Activated T-cell treated with anti-CD3 and anti-CD28 coated beads, Interleukin-2, amount 50 U/mL, for 72 hours (primary cell): ENCODE data around the gene SHC4. TPM values are rescaled to one million over a fixed set of nuclear protein-coding genes. Genes with fewer than 3 reads are reported as not detected.
A peak's percentile ranks its signal among the peaks of the same experiment; 100 is the strongest.
"Not testable (repeated sequence)": the region's sequence is repeated elsewhere in the genome, so short reads cannot be mapped to it uniquely, and the experiment has no call there.

Experiments
- ATAC-seq, 2 donors: fragments of 150-1000 bp; cut with Tn5 transposase; replicated peaks in 1 of 2; 2 replicates each; pipeline ENCODE4 v1.10.0; 2021; ENCODE audit warnings: moderate library complexity in 2 of 2, mild to moderate bottlenecking in 1 of 2
- DNase-seq, 2 donors: peaks; one replicate each; pipeline ENCODE4 v3.0.0; 2021 to 2022; ENCODE audit warnings: mixed read lengths in 1 of 2
- H3K27ac Mint-ChIP-seq: one replicate; pipeline ENCODE4 v1.8.0; 2022; ENCODE audit warnings: mild to moderate bottlenecking, moderate library complexity, mixed read lengths
- H3K27me3 Mint-ChIP-seq: one replicate; pipeline ENCODE4 v1.8.0; 2022; ENCODE audit warnings: low read depth, mixed read lengths
- H3K36me3 Mint-ChIP-seq, 2 donors: one replicate each; pipeline ENCODE4 v1.8.0; 2022; ENCODE audit warnings: mixed read lengths in 2 of 2, mild to moderate bottlenecking in 1 of 2; ENCODE audit not compliant: insufficient read depth in 2 of 2
- H3K4me1 Mint-ChIP-seq: one replicate; pipeline ENCODE4 v1.8.0; 2022; ENCODE audit warnings: low read depth, mixed read lengths
- H3K4me3 Mint-ChIP-seq, 2 donors: one replicate each; pipeline ENCODE4 v1.8.0; 2022; ENCODE audit warnings: mild to moderate bottlenecking in 2 of 2, mixed read lengths in 2 of 2, moderate library complexity in 2 of 2
- H3K9me3 Mint-ChIP-seq, 2 donors: one replicate each; pipeline ENCODE4 v1.8.0; 2022; ENCODE audit warnings: mixed read lengths in 2 of 2
- total RNA-seq, 2 donors: library from RNA; stranded (reverse); gene quantifications; one replicate each; pipeline ENCODE4 v1.2.3, GENCODE V29; 2022

SHC4 gene
- total RNA-seq, 2 donors from 2014 or later, result 1.2 to 2.1 TPM

DNA sequence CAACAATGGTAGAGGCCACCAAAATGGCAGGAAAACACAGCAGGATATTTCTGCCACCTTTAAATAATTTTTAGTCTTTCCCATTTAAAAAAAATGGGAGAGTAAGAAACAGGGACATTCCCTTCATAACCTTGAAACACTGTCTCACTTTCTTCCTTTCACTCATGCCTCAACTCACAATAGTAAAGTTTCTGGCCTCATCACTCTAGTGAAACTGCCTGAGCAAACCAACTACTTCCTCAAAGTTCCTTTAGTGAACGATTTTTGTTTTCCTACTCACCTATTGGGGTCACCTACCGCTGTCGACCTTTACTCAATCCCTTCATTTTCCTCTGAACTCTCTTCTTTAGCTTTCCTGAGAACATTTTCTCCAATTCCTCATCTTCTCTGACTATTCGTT is 33.0 kb downstream of the SHC4 start:
- H3K4me1 Mint-ChIP-seq, result peaks cover 58% of the 10 kb centered on the region
- peaks cover 29% of the 10 kb centered on the region for H3K27me3 Mint-ChIP-seq
- H3K36me3 Mint-ChIP-seq, result peaks cover 0 to 5% of the 10 kb centered on the region in 2 donors
- no peak for DNase-seq
- ATAC-seq, result no peak
- H3K4me3 Mint-ChIP-seq, result peak overlapping the region; percentile 0 to 4
- H3K9me3 Mint-ChIP-seq, result peaks cover 1 to 6% of the 10 kb centered on the region in 2 donors
- H3K27ac Mint-ChIP-seq, result no peak overlapping the region

DNA sequence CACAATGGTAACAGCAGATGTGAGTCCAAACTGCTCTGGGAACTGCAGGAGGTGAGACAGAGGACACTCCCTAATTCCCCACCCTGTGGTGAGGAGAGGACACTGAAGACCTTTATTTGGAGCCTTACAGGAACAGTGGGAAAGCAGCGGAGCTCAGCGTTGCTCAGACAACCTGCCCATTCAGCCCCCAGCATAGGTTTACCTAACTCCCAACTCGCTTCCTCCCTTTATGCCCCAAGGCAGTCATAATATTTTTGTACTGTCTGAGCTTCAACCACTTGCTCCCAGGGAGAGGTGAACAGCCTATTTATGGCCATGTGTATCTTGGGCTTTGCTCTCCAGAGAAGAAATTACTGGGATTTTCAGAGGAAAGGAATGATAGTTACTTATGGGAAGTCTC is 34.1 kb downstream of the SHC4 start:
- peak overlapping the region in 1 of 2 donors; percentile 58 for H3K4me3 Mint-ChIP-seq
- H3K27ac Mint-ChIP-seq, result no peak overlapping the region
- peaks cover 68% of the 10 kb centered on the region for H3K4me1 Mint-ChIP-seq
- H3K36me3 Mint-ChIP-seq, result peaks cover 0 to 7% of the 10 kb centered on the region in 2 donors
- peaks cover 4 to 8% of the 10 kb centered on the region in 2 donors for H3K9me3 Mint-ChIP-seq
- no peak for DNase-seq
- H3K27me3 Mint-ChIP-seq, result peaks cover 21% of the 10 kb centered on the region
- ATAC-seq, result no peak

DNA sequence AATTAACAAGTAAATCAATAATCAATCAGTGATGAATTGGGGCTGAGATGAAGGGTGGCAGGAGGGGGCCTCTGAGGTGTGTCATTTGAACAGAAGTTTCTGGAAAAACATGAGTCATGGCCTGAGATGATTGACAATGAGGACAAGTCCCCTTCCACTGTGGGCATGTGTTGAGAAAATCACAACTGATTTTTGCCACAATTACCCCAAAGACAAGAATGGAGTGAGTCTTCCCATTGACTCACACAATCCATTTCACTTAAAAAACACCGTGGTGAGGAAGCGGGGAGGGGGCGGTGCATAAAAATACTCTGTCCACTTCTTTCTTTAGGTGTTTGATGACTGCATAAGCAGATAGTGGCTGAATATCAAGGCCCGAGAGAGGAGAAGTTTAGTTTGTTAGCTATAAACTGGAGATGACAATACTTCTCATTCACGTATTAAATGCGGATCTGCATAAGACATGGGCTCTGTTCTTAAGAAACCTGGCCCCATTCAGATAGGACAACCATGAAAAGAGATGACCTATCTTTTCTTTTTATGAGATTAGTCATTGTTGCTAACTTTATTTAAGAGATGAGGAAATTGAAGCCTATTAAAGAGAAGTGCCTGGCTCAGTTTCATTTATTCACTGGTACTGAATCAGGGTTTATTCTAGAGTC is 34.7 kb downstream of the SHC4 start:
- peak; percentile 75 to 81 for ATAC-seq
- Mint-ChIP-seq H3K9me3 (peaks cover 4 to 8% of the 10 kb centered on the region in 2 donors), H3K27me3 (peaks cover 25% of the 10 kb centered on the region), H3K36me3 (peaks cover 0 to 7% of the 10 kb centered on the region in 2 donors), H3K4me3 (peak overlapping the region; percentile 58 to 61), H3K27ac (peak overlapping the region; percentile 36), H3K4me1 (peaks cover 75% of the 10 kb centered on the region)
- DNase-seq, result peak; percentile 53 to 76

DNA sequence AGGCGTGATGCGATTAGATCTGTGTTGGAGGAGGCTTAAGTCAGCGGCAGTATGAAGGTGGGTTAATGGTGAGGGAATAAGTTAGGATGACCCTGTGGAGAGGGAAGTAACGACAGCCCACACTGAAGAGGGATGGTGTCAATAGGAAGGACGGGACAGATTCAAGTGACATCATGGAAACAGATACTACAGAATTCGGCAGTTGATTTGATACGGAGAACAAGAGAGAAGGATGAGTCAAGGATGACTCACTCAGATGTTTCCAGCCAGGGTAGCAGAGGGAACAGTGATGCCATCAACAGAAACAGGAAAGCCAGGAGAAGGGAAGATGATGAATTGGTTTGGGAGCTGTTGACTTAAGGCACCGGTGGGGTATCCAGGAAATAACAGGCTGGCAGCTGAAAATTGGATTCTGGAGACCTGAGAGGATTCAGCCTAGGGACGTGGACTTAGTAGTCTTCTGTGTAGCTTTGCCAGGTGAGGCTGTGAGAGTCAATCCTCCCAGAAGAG is 38.0 kb downstream of the SHC4 start:
- Mint-ChIP-seq H3K9me3 (peaks cover 3 to 4% of the 10 kb centered on the region in 2 donors), H3K36me3 (peaks cover 0 to 5% of the 10 kb centered on the region in 2 donors), H3K4me1 (peaks cover 69% of the 10 kb centered on the region), H3K4me3 (peak overlapping the region; percentile 2 to 25), H3K27me3 (peaks cover 36% of the 10 kb centered on the region), H3K27ac (peak overlapping the region; percentile 13)
- ATAC-seq (peak; percentile 33 to 66), DNase-seq (peak; percentile 15 to 36)

DNA sequence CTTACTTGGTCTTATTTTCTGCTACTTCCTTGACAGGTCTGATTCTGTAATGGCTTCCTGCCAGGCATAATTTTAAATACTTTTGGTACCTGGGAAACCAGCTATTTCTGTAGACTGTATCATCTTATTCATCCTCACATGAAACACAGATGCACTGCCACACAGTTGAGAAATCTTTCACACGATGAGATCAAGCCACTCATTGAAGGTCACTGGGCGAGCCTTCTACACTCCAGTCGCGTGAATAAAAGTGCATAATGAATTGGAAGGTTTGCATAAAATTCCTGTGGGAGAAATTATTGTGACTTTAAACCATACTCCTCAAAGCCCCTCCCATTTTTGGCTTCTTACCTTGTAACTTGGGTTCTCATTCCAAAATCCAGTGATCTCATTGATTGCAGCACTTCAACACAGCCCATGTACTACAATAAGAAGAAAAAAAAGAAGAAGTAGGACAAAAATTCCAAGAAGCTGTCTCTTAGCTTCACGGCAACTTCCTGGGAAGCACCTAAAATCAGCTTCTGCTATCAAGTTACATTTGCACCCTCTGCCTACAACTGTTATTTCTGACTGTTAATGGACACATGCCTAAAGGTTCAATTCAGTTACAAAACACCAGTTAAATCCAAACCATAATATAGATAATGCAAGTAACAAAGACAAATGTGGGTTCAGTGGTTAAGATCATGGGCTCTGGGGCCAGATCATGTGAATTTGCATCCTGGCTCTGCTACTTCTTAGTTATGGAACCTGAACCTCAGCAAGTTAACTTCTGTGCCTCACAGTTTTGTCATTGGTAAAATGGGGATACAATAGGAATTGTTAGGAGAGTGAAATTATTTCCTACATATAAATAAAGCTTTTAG is 39.0 kb downstream of the SHC4 start:
- DNase-seq (peak in 1 of 2 donors; percentile 16), ATAC-seq (no peak)
- H3K27me3 Mint-ChIP-seq, result peaks cover 40% of the 10 kb centered on the region
- peak overlapping the region in 1 of 2 donors; percentile 2 for H3K4me3 Mint-ChIP-seq
- peak overlapping the region; percentile 13 for H3K27ac Mint-ChIP-seq
- H3K9me3 Mint-ChIP-seq, result peaks cover 3 to 4% of the 10 kb centered on the region in 2 donors
- peaks cover 0 to 5% of the 10 kb centered on the region in 2 donors for H3K36me3 Mint-ChIP-seq
- peaks cover 59% of the 10 kb centered on the region for H3K4me1 Mint-ChIP-seq

DNA sequence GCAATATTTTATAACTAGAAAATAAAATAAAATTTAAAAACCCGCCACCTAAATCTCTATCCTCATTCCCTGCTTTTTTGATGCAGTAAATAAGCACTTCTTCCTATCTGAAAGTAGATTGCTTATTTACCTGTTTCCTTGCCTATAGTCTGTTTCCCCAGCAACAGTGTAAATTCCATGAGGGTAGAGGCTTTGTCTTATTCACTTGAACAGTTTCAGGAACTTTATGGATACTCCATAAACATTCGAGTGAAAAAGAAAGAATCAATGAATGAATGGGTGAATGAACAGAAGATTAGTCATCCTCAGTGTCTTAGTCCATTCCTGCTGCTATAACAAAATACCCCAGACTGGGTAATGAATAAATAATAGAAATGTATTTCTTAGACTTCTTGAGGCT is 41.7 kb downstream of the SHC4 start:
- Mint-ChIP-seq H3K27me3 (peaks cover 46% of the 10 kb centered on the region), H3K36me3 (peaks cover 0 to 3% of the 10 kb centered on the region in 2 donors), H3K9me3 (peaks cover 4 to 6% of the 10 kb centered on the region in 2 donors), H3K4me1 (peaks cover 37% of the 10 kb centered on the region), H3K4me3 (no peak overlapping the region), H3K27ac (no peak overlapping the region)
- no peak for ATAC-seq
- DNase-seq, result no peak

DNA sequence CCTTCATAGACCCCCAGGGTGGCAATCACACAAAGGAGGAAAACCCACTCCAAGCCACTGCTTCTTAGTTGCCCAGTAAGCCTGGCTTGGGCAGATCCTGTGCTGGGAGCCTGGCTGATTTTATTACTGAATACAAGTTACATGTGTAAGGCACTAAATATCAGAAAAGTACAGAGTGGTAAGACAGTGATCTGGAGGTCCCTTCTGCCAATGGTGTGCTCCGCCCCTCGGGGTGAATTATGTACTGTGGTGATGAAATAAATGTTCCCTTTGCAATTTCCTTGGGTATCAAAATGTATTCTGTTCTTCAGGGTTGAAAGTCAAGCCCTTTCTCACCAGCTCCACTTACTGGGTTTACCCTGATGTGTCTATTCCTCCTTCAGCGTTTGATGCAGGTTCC is 47.0 kb downstream of the SHC4 start:
- H3K9me3 Mint-ChIP-seq, result peaks cover 0 to 2% of the 10 kb centered on the region in 2 donors
- peaks cover 5% of the 10 kb centered on the region for H3K4me1 Mint-ChIP-seq
- H3K27me3 Mint-ChIP-seq, result peaks cover 56% of the 10 kb centered on the region
- no peak for DNase-seq
- H3K36me3 Mint-ChIP-seq, result no peaks in the 10 kb centered on the region
- no peak overlapping the region for H3K27ac Mint-ChIP-seq
- ATAC-seq, result no peak
- H3K4me3 Mint-ChIP-seq, result no peak overlapping the region

DNA sequence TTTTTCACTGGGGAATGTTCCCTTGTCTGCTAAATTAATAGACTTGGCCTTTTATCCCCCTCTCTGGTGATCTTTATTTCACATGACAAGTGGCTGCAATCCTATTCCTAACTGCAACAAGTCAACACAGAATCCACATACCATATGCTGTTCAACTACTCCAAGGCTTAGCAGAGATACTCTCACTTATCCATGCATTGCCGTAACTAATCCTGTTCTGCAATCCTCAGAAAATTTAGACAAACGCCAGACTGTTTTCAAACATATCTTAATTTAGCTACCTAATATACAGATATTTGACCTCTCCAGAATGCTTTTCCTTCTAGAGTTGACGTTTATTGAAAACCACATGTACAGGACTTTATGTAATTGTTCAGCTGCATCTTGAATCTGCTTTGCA is 47.9 kb downstream of the SHC4 start:
- Mint-ChIP-seq H3K4me3 (no peak overlapping the region), H3K4me1 (peaks cover 5% of the 10 kb centered on the region), H3K27ac (no peak overlapping the region), H3K27me3 (peaks cover 60% of the 10 kb centered on the region), H3K36me3 (no peaks in the 10 kb centered on the region), H3K9me3 (peaks cover 0 to 4% of the 10 kb centered on the region in 2 donors)
- DNase-seq, result no peak
- ATAC-seq, result no peak

DNA sequence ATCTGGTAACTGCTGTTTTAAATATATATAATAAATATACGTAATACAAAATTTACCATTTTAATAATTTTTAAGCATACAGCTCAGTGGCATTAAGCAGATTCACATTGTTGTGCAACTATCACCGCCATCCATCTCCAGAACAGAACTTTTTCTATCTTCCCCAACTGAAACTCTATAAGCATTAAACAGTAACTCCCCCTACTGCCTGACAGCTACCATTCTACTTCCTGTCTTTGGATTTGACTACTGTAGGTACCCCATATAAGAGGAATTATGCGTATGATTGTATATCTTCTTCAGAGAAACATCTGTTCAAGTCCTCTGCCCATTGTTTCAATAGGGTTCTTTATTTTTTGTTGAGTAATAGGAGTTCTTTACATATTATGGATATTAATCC is 49.0 kb downstream of the SHC4 start:
- H3K36me3 Mint-ChIP-seq, result peaks cover 0 to 3% of the 10 kb centered on the region in 2 donors
- peaks cover 0 to 9% of the 10 kb centered on the region in 2 donors for H3K9me3 Mint-ChIP-seq
- H3K4me3 Mint-ChIP-seq, result no peak overlapping the region
- no peak overlapping the region for H3K27ac Mint-ChIP-seq
- peaks cover 62% of the 10 kb centered on the region for H3K27me3 Mint-ChIP-seq
- no peak for ATAC-seq
- peaks cover 5% of the 10 kb centered on the region for H3K4me1 Mint-ChIP-seq
- DNase-seq, result no peak

DNA sequence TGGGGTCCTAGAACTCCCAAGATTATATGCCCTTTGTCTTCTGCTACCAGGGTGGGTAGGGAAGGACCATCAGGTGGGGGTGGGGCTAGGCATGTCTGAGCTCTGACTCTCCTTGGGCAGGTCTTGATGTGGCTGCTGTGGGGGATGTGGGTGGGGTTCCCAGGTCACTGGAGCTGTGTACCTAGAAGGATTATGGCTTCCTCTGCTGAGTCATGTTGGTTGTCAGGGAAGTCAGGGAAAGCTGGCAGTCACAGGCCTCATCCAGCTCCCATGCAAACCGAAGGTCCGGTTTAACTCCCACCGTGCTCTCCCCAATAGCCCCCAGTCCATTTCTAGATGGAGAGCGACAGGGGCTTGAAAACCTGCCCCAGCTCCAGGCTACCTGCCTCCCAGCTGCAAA is 50.6 kb downstream of the SHC4 start:
- Mint-ChIP-seq H3K4me1 (peaks cover 1% of the 10 kb centered on the region), H3K9me3 (peaks cover 2 to 9% of the 10 kb centered on the region in 2 donors), H3K27me3 (peaks cover 64% of the 10 kb centered on the region), H3K36me3 (peaks cover 0 to 3% of the 10 kb centered on the region in 2 donors), H3K4me3 (no peak overlapping the region), H3K27ac (no peak overlapping the region)
- DNase-seq (no peak), ATAC-seq (no peak)

DNA sequence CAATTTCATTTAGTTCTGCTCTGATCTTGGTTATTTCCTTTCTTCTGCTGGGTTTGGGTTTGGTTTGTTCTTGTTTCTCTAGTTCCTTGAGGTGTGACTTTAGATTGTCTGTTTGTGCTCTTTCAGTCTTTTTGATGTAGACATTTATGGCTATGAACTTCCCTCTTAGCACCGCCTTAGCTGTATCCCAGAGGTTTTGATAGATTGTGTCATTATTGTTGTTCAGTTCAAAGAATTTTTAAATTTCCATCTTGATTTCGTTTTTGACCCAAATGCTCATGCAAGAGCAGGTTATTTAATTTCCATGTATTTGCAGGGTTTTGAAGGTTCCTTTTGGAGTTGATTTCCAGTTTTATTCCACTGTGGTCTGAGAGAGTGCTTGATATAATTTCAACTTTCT is 53.2 kb downstream of the SHC4 start:
- H3K36me3 Mint-ChIP-seq, H3K9me3 Mint-ChIP-seq, ATAC-seq, DNase-seq, H3K27ac Mint-ChIP-seq, H3K4me3 Mint-ChIP-seq: not testable (repeated sequence)
- H3K27me3 Mint-ChIP-seq, result peaks cover 40% of the 10 kb centered on the region
- peaks cover 13% of the 10 kb centered on the region for H3K4me1 Mint-ChIP-seq

DNA sequence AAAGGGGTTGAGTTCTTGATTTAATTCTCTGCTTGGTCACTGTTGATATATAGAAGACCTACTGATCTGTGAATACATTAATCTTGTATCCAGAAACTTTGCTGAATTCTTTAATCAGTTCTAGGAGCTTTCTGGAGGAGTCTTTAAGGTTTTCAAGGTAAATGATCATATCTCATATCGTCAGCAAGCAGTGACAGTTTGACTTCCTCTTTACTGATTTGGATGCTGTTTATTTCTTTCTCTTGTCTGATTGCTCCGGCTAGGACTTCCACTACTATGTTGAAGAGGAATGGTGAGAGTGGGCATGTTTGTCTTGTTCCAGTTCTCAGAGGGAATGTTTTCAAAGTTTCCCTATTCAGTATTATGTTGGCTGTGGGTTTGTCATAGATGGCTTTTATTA is 54.4 kb downstream of the SHC4 start:
- ATAC-seq, H3K9me3 Mint-ChIP-seq, H3K36me3 Mint-ChIP-seq, DNase-seq, H3K4me3 Mint-ChIP-seq: not testable (repeated sequence)
- H3K27me3 Mint-ChIP-seq, result peaks cover 33% of the 10 kb centered on the region
- peaks cover 20% of the 10 kb centered on the region for H3K4me1 Mint-ChIP-seq
- peak overlapping the region; percentile 1 for H3K27ac Mint-ChIP-seq

DNA sequence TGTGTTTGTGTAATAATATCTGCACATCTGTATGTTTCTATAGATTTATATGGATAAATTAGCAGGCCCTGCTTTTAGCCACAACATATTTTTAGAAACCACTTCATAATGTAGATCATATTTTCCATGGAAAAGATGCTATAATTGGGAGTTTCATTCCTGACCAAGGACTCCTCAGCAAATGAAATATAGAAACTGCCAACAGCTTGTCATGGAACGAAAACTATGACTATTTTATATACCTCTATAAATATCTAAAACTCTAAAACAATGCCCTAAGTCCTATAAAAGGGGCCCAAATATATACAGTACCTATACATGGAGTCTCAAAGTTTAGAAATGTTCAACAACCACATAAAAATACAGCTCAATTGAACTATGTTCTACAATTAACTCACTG is 57.9 kb downstream of the SHC4 start:
- Mint-ChIP-seq H3K9me3 (peaks cover 3 to 7% of the 10 kb centered on the region in 2 donors), H3K4me3 (no peak overlapping the region), H3K27me3 (peaks cover 15% of the 10 kb centered on the region), H3K27ac (no peak overlapping the region), H3K4me1 (peaks cover 20% of the 10 kb centered on the region), H3K36me3 (peaks cover 0 to 3% of the 10 kb centered on the region in 2 donors)
- ATAC-seq (no peak), DNase-seq (no peak)
